WI38 (cell line): ENCODE data around the gene MEGF9.
"Not testable (repeated sequence)": the region's sequence is repeated elsewhere in the genome, so short reads cannot be mapped to it uniquely, and the experiment has no call there.

Experiments
- H3K4me3 ChIP-seq: 2 replicates; pipeline ENCODE4 v1.5.1; 2011; ENCODE audit warnings: low read depth, mild to moderate bottlenecking, control low read depth, low read length
- CTCF ChIP-seq: IDR thresholded peaks from 2 replicates; pipeline ENCODE4 v1.5.1; 2012; ENCODE audit warnings: low read depth, mild to moderate bottlenecking, control low read depth, low read length

MEGF9 gene

GRCh38 chr9:120755810-120756434 lies 41.7 kb upstream of the MEGF9 start:
- no peak overlapping the region for H3K4me3 ChIP-seq
- peak; percentile 71 for TF ChIP-seq CTCF

- H3K4me3 ChIP-seq: no peak overlapping the region
- TF ChIP-seq CTCF: no peak
Measured at GRCh38 chr9:120755044-120755443, 40.8 kb upstream of the MEGF9 start.

- no peak overlapping the region for H3K4me3 ChIP-seq
- TF ChIP-seq CTCF: no peak
Measured at GRCh38 chr9:120750421-120750820, 36.2 kb upstream of the MEGF9 start.

GRCh38 chr9:120746366-120746765 lies 32.1 kb upstream of the MEGF9 start:
- H3K4me3 ChIP-seq: not testable (repeated sequence)

- H3K4me3 ChIP-seq: no peak overlapping the region
- no peak for TF ChIP-seq CTCF
Measured at GRCh38 chr9:120745278-120745677, 31.0 kb upstream of the MEGF9 start.

- H3K4me3 ChIP-seq: no peak overlapping the region
- peak; percentile 54 for TF ChIP-seq CTCF
Measured at GRCh38 chr9:120742951-120743416, 28.7 kb upstream of the MEGF9 start.

GRCh38 chr9:120741701-120742100 lies 27.4 kb upstream of the MEGF9 start:
- no peak for TF ChIP-seq CTCF
- H3K4me3 ChIP-seq: no peak overlapping the region

GRCh38 chr9:120741191-120741590 lies 26.9 kb upstream of the MEGF9 start:
- no peak for TF ChIP-seq CTCF
- no peak overlapping the region for H3K4me3 ChIP-seq
